Measurements from ENCODE around the gene SLC35A4. TPM values are rescaled to one million over a fixed set of nuclear protein-coding genes. Genes with fewer than 3 reads are reported as not detected.

The SLC35A4 gene
- total RNA-seq, 4 donors from 2014 or later, result 24.5 to 52.0 (median 32.7) TPM

- WGBS, 2 donors (ENCODE audit: low coverage in 1 of 2), result 0% methylated on average over 1 of the region's 5 CpGs; no CpG with 5 or more reads in 1 of the 2 donors
- Histone ChIP-seq H3K4me1 (peaks cover 9 to 45% (median 30%) of the 10 kb centered on the region in 3 donors), H3K36me3 (peaks cover 0 to 51% of the 10 kb centered on the region in 2 donors), H3K4me3 (peak overlapping the region; percentile 49 to 61), H3K9me3 (no peaks in the 10 kb centered on the region), H3K27me3 (no peaks in the 10 kb centered on the region), H3K27ac (peak overlapping the region; percentile 91 to 99 (median 95))
- TF ChIP-seq POLR2A (IDR thresholded peaks at IDR 0.05), result no peak
- no peak for TF ChIP-seq CTCF (IDR thresholded peaks at IDR 0.05)
- TF ChIP-seq POLR2AphosphoS5 (IDR thresholded peaks at IDR 0.05), result no peak
- no peak for TF ChIP-seq EP300 (IDR thresholded peaks at IDR 0.05)
- ATAC-seq, result no peak
Measured at GRCh38 chr5:140548300-140548688, 16.3 kb upstream of the SLC35A4 start.

- TF ChIP-seq CTCF (IDR thresholded peaks at IDR 0.05), result no peak
- no peak for TF ChIP-seq POLR2A (IDR thresholded peaks at IDR 0.05)
- TF ChIP-seq POLR2AphosphoS5 (IDR thresholded peaks at IDR 0.05), result no peak
- no peak for TF ChIP-seq EP300 (IDR thresholded peaks at IDR 0.05)
Measured at GRCh38 chr5:140548791-140549190, 15.8 kb upstream of the SLC35A4 start.

GRCh38 chr5:140549237-140550144 is 15.1 kb upstream of the SLC35A4 start:
- Histone ChIP-seq H3K4me1 (peaks cover 9 to 50% (median 30%) of the 10 kb centered on the region in 3 donors), H3K4me3 (no peak overlapping the region), H3K27ac (peak overlapping the region; percentile 91 to 99 (median 95)), H3K9me3 (no peaks in the 10 kb centered on the region), H3K27me3 (no peaks in the 10 kb centered on the region), H3K36me3 (peaks cover 0 to 39% of the 10 kb centered on the region in 2 donors)
- WGBS, 2 donors (ENCODE audit: low coverage in 1 of 2), result 33 to 60% methylated on average over 1 of the region's 3 CpGs
- peak; percentile 92 for TF ChIP-seq POLR2AphosphoS5 (IDR thresholded peaks at IDR 0.05)
- no peak for TF ChIP-seq POLR2A (IDR thresholded peaks at IDR 0.05)
- peak; percentile 16 for ATAC-seq

More at GRCh38 chr5:140548791-140549190, 15.8 kb upstream of the SLC35A4 start:
- Histone ChIP-seq H3K9me3 (no peaks in the 10 kb centered on the region), H3K27me3 (no peaks in the 10 kb centered on the region), H3K4me3 (peak overlapping the region in 1 of 2 donors; percentile 61), H3K36me3 (peaks cover 0 to 46% of the 10 kb centered on the region in 2 donors), H3K4me1 (peaks cover 9 to 45% (median 30%) of the 10 kb centered on the region in 3 donors), H3K27ac (peak overlapping the region; percentile 91 to 99 (median 95))
- 71 to 90% methylated on average over 2 to 5 of the region's 7 CpGs for WGBS, 2 donors (ENCODE audit: low coverage in 1 of 2)
- no peak for ATAC-seq

GRCh38 chr5:140550147-140551079 is 14.2 kb upstream of the SLC35A4 start:
- no peak overlapping the region for H3K4me3 ChIP-seq
- H3K36me3 ChIP-seq, result peaks cover 0 to 30% of the 10 kb centered on the region in 2 donors
- H3K27me3 ChIP-seq, result no peaks in the 10 kb centered on the region
- no peaks in the 10 kb centered on the region for H3K9me3 ChIP-seq
- peak overlapping the region; percentile 91 to 99 (median 95) for H3K27ac ChIP-seq
- WGBS, 2 donors (ENCODE audit: low coverage in 1 of 2), result 67 to 88% methylated on average over 4 to 6 of the region's 11 CpGs
- TF ChIP-seq POLR2AphosphoS5 (IDR thresholded peaks at IDR 0.05) (peak; percentile 7), EP300 (IDR thresholded peaks at IDR 0.05) (no peak), POLR2A (IDR thresholded peaks at IDR 0.05) (no peak), CTCF (IDR thresholded peaks at IDR 0.05) (no peak)
- no peak for ATAC-seq
- H3K4me1 ChIP-seq, result peaks cover 9 to 59% (median 30%) of the 10 kb centered on the region in 3 donors

- no peaks in the 10 kb centered on the region for H3K27me3 ChIP-seq
- WGBS, 2 donors (ENCODE audit: low coverage in 1 of 2), result no CpG with 5 or more reads among the region's 4 CpGs
- H3K36me3 ChIP-seq, result peaks cover 0 to 30% of the 10 kb centered on the region in 2 donors
- H3K27ac ChIP-seq, result peak overlapping the region in 2 of 4 donors; percentile 4 to 94
- peaks cover 17 to 67% (median 38%) of the 10 kb centered on the region in 3 donors for H3K4me1 ChIP-seq
- no peak overlapping the region for H3K4me3 ChIP-seq
- no peaks in the 10 kb centered on the region for H3K9me3 ChIP-seq
- TF ChIP-seq EP300 (IDR thresholded peaks at IDR 0.05) (no peak), CTCF (IDR thresholded peaks at IDR 0.05) (no peak), POLR2A (IDR thresholded peaks at IDR 0.05) (no peak), POLR2AphosphoS5 (IDR thresholded peaks at IDR 0.05) (no peak)
- ATAC-seq, result no peak
Measured at GRCh38 chr5:140551872-140552271, 12.8 kb upstream of the SLC35A4 start.
